HepG2 (cell line): ENCODE results near the gene TTC17.
"Not testable (repeated sequence)": the region's sequence is repeated elsewhere in the genome, so short reads cannot be mapped to it uniquely, and the experiment has no call there.

Experiments used
- ATF4 ChIP-seq, 2 experiments: fragments of 450-650 bp in 1 of 2; sonication (generic) in 1 of 2; formaldehyde crosslinking; IDR thresholded peaks; 2 replicates each; pipeline versions ENCODE4 v1.5.0 to v1.8.0; 2020 to 2022; ENCODE audit warnings: mild to moderate bottlenecking in 1 of 2, missing genetic modification reagents in 1 of 2
- CHD2 ChIP-seq: IDR thresholded peaks from 2 replicates; pipeline ENCODE4 v1.6.1; 2011; ENCODE audit warnings: low read depth, low read length, improper control_type of control experiment
- CTCF ChIP-seq: sonication (generic); formaldehyde crosslinking; IDR thresholded peaks from 2 replicates; pipeline ENCODE4 v1.5.0; 2020; ENCODE audit warnings: mild to moderate bottlenecking, missing genetic modification reagents, moderate library complexity
- ELF3 ChIP-seq: IDR thresholded peaks from 2 replicates; pipeline ENCODE4 v1.6.1; 2016; ENCODE audit warnings: missing genetic modification reagents, missing compliant biosample characterization
- FOXJ3 ChIP-seq: sonication (generic); formaldehyde crosslinking; IDR thresholded peaks from 2 replicates; pipeline ENCODE4 v1.4.0; 2020; ENCODE audit warnings: missing genetic modification reagents, mild to moderate bottlenecking, borderline replicate concordance
- POLR2A ChIP-seq, 2 experiments: IDR thresholded peaks; 2 replicates each; pipeline ENCODE4 v1.6.1; 2011; ENCODE audit warnings: low read depth in 2 of 2, low read length in 2 of 2, mild to moderate bottlenecking in 1 of 2, moderate library complexity in 1 of 2; ENCODE audit not compliant: insufficient read depth in 1 of 2
- TAF1 ChIP-seq: sonication (generic); formaldehyde crosslinking; IDR thresholded peaks from 2 replicates; pipeline ENCODE4 v1.4.0; 2020; ENCODE audit warnings: missing genetic modification reagents
- ZBTB26 ChIP-seq: IDR thresholded peaks from 2 replicates; pipeline ENCODE4 v1.6.1; 2016; ENCODE audit warnings: missing compliant biosample characterization, missing genetic modification reagents, borderline replicate concordance
- ZMAT5 ChIP-seq: sonication (generic); formaldehyde crosslinking; IDR thresholded peaks from 2 replicates; pipeline ENCODE4 v1.5.0; 2020; ENCODE audit warnings: mild to moderate bottlenecking, low read depth, missing genetic modification reagents, borderline replicate concordance
- ZSCAN25 ChIP-seq: sonication (generic); formaldehyde crosslinking; IDR thresholded peaks from 2 replicates; pipeline ENCODE4 v1.8.0; 2022; ENCODE audit warnings: mild to moderate bottlenecking, missing genetic modification reagents

- TF ChIP-seq CTCF; ZMAT5 (CRISPR knock-in tag); FOXJ3 (CRISPR knock-in tag); TAF1; CHD2; ZSCAN25 (CRISPR knock-in tag); POLR2A (IDR thresholded peaks at IDR 0.05; ENCODE audit: insufficient read depth in 1 of 2, low read depth in 2 of 2, low read length in 2 of 2); ATF4 (CRISPR knock-in tag; IDR thresholded peaks at IDR 0.05); ELF3 (CRISPR knock-in tag); ZBTB26 (CRISPR knock-in tag): not testable (repeated sequence)
Measured at GRCh38 chr11:43430916-43431315, 72.2 kb downstream of the TTC17 start.
